Coronary artery (tissue), 2 donors: Measurements from ENCODE around the gene COG1.

ENCODE experiments used
- DNase-seq: peaks from one replicate; pipeline ENCODE4 v3.0.0-alpha.2; 2017; ENCODE audit warnings: low spot score
- H3K27ac ChIP-seq, 2 donors: fragments of 200-600 bp; sonication (generic); one replicate each; pipeline ENCODE4 v1.5.1; 2016 to 2019
- H3K4me3 ChIP-seq: fragments of 200-600 bp; sonication (generic); 2 replicates; pipeline ENCODE4 v1.5.1; 2016; ENCODE audit warnings: mild to moderate bottlenecking, moderate library complexity
- CTCF ChIP-seq: fragments of 200-600 bp; sonication (generic); IDR thresholded peaks from one replicate; pipeline ENCODE4 v1.5.1; 2019; ENCODE audit warnings: antibody characterized with exemption

COG1 gene

GRCh38 chr17:73174126-73174525 lies 18.7 kb upstream of the COG1 start:
- Histone ChIP-seq H3K4me3 (no peak overlapping the region), H3K27ac (no peak overlapping the region)
- no peak for TF ChIP-seq CTCF
- DNase-seq, result no peak

- no peak for DNase-seq
- TF ChIP-seq CTCF, result no peak
- no peak overlapping the region for H3K4me3 ChIP-seq
- H3K27ac ChIP-seq, result no peak overlapping the region
These were observed 16.8 kb upstream of the COG1 start for GRCh38 chr17:73175962-73176565.

- TF ChIP-seq CTCF, result no peak
- Histone ChIP-seq H3K27ac (no peak overlapping the region), H3K4me3 (no peak overlapping the region)
- no peak for DNase-seq
These were observed 13.5 kb upstream of the COG1 start for GRCh38 chr17:73179387-73179786.

GRCh38 chr17:73179878-73180277 lies 13.0 kb upstream of the COG1 start:
- no peak for DNase-seq
- Histone ChIP-seq H3K4me3 (no peak overlapping the region), H3K27ac (no peak overlapping the region)
- TF ChIP-seq CTCF, result no peak

GRCh38 chr17:73182616-73183310 lies 10.1 kb upstream of the COG1 start:
- no peak for DNase-seq
- Histone ChIP-seq H3K4me3 (no peak overlapping the region), H3K27ac (no peak overlapping the region)
- no peak for TF ChIP-seq CTCF

- Histone ChIP-seq H3K27ac (no peak overlapping the region), H3K4me3 (no peak overlapping the region)
- no peak for DNase-seq
- no peak for TF ChIP-seq CTCF
These were observed 8.5 kb upstream of the COG1 start for GRCh38 chr17:73184136-73184993.
